GM18511 (cell line): Measurements from ENCODE around the gene CCDC92.

Experiments used
- ATAC-seq: cut with Tn5 transposase; IDR thresholded peaks from one replicate; pipeline ENCODE4 v1.9.1; 2021; ENCODE audit warnings: mild to moderate bottlenecking, moderate library complexity; ENCODE audit not compliant: unreplicated experiment

CCDC92 gene

GRCh38 chr12:123937707-123938591, 34.7 kb downstream of the CCDC92 start:
- ATAC-seq: peak; percentile 51

GRCh38 chr12:123936956-123937706, 35.5 kb downstream of the CCDC92 start:
- ATAC-seq: no peak

- no peak for ATAC-seq
These were observed 36.2 kb downstream of the CCDC92 start for GRCh38 chr12:123936471-123936870.

- ATAC-seq: no peak
These were observed 36.7 kb downstream of the CCDC92 start for GRCh38 chr12:123935956-123936355.

- ATAC-seq: no peak
These were observed 37.8 kb downstream of the CCDC92 start for GRCh38 chr12:123934829-123935228.

GRCh38 chr12:123934016-123934620, 38.5 kb downstream of the CCDC92 start:
- ATAC-seq: no peak

- no peak for ATAC-seq
These were observed 39.4 kb downstream of the CCDC92 start for GRCh38 chr12:123933214-123933613.

- no peak for ATAC-seq
These were observed 40.8 kb downstream of the CCDC92 start for GRCh38 chr12:123931686-123932321.

- ATAC-seq: no peak
These were observed 42.6 kb downstream of the CCDC92 start for GRCh38 chr12:123929946-123930583.

GRCh38 chr12:123928897-123929296, 43.7 kb downstream of the CCDC92 start:
- no peak for ATAC-seq

- ATAC-seq: no peak
These were observed 44.3 kb downstream of the CCDC92 start for GRCh38 chr12:123928274-123928865.

GRCh38 chr12:123924539-123924938, 48.1 kb downstream of the CCDC92 start:
- ATAC-seq: no peak

- no peak for ATAC-seq
These were observed 48.7 kb downstream of the CCDC92 start for GRCh38 chr12:123923927-123924326.

- no peak for ATAC-seq
These were observed 49.6 kb downstream of the CCDC92 start for GRCh38 chr12:123923038-123923437.

GRCh38 chr12:123919980-123920360, 52.7 kb downstream of the CCDC92 start:
- ATAC-seq: no peak

- no peak for ATAC-seq
These were observed 55.2 kb downstream of the CCDC92 start for GRCh38 chr12:123917337-123917850.

- ATAC-seq: no peak
These were observed 55.9 kb downstream of the CCDC92 start for GRCh38 chr12:123916729-123917128.

GRCh38 chr12:123914726-123915333, 57.8 kb downstream of the CCDC92 start:
- ATAC-seq: no peak
